ENCODE measurements around the gene RBM22.
A peak's percentile ranks its signal among the peaks of the same experiment; 100 is the strongest.

The RBM22 gene

GRCh38 chr5:150672237-150672883 lies 28.5 kb downstream of the RBM22 start:
- peak; percentile 51 for DNase-seq (ENCODE audit: low spot score)
- TF ChIP-seq CTCF (IDR thresholded peaks at IDR 0.05; ENCODE audit: extremely low read depth, missing control alignments): no peak

DNA sequence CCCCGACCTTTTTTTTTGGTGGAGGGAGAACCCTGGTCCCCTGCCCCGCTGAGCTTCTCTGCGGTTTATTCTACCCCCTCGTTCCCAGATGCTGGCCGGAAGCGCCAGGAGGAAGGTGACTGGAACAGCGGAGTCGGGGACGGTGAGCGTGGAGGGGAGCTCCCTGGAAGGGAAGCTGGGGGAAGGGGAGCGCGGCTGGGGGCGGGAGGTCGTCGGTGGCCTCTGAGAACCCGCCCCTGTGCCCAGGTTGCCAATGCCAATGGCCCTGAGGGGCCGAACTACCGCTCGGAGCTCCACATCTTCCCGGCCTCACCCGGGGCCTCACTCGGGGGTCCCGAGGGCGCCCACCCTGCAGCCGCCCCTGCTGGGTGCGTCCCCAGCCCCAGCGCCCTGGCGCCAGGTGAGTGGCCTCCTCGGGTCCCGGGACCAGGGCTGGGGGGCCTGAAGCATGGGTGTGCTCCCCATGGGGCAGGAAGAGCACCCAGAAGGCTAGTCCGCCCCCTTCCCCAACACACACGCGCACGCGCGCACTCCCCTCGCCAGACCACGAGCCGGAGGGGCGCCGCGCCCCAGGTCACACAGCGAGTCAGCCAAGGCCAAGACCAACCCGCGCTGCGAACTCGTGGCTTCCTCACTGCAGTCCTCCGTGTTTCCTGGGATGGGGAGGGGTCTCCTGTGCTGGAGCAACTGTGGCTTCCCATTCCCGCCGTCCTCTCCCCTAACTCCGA lies 29.2 kb downstream of the RBM22 start:
- TF ChIP-seq CTCF (IDR thresholded peaks at IDR 0.05; ENCODE audit: extremely low read depth, missing control alignments): no peak
- peak; percentile 28 for DNase-seq (ENCODE audit: low spot score)

- no peak for TF ChIP-seq CTCF (IDR thresholded peaks at IDR 0.05; ENCODE audit: extremely low read depth, missing control alignments)
- DNase-seq (ENCODE audit: low spot score): no peak
Observed at GRCh38 chr5:150670948-150671310, 29.9 kb downstream of the RBM22 start.

DNA sequence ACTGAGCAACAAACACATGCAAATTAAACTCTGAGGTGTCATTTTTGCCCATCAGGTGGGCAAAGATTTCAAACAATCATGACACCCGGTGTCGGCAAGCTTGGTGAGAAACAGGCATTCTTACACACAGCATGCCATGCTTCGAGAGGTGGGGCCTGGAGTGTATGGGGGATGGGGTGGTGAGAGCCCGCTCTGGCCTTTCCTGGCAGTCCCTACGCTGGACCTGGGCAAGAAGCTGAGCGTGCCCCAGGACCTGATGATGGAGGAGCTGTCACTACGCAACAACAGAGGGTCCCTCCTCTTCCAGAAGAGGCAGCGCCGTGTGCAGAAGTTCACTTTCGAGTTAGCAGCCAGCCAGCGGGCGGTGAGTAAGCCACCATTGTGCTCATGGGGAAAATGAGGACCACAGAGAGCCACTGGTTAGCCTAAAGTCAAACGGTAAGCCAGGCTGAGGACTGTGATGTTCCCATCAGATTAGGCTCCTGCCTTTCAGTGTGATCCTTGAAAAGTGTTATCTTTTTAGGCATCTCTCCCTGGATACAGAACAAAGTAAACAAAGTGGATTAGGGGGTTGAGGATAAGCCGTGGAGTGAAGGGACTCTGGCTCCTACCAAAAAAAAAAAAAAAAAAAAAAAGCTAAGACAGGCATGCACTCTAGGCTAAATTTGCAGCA lies 30.5 kb downstream of the RBM22 start:
- peak; percentile 19 for DNase-seq (ENCODE audit: low spot score)
- TF ChIP-seq CTCF (IDR thresholded peaks at IDR 0.05; ENCODE audit: extremely low read depth, missing control alignments): no peak

GRCh38 chr5:150665044-150665443 lies 35.8 kb downstream of the RBM22 start:
- TF ChIP-seq CTCF (IDR thresholded peaks at IDR 0.05; ENCODE audit: extremely low read depth, missing control alignments): no peak
- DNase-seq (ENCODE audit: low spot score): no peak

DNA sequence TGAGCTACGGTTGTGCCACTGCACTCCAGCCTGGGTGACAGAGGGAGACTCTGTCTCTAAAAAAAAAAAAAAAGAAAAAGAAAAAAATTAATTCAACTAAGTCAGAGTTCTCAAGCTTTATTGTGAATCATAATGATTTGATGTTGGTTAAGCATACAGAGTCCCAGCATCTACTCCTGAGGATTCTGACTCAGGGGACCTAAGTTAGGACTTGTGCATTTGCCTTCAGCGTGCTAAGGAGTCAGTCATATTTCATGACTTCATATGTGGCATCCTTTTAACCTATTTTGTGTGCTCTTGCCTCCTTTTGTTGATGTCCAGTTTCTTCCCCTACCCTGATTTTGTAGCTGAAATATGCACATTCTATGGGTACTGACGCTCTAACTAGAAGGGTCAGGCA lies 36.9 kb downstream of the RBM22 start:
- DNase-seq (ENCODE audit: low spot score): no peak
- TF ChIP-seq CTCF (IDR thresholded peaks at IDR 0.05; ENCODE audit: extremely low read depth, missing control alignments): no peak
